ENCODE data around the gene ZBTB6. TPM values are rescaled to one million over a fixed set of nuclear protein-coding genes. Genes with fewer than 3 reads are reported as not detected.

The ZBTB6 gene
- total and polyA plus RNA-seq, 2 donors (not counting 1 experiment from before 2014, with no cell fraction given), result 8.5 to 16.3 TPM

GRCh38 chr9:122940749-122941581, 27.8 kb upstream of the ZBTB6 start, which contains the start of gene RABGAP1:
Gene RABGAP1 (plus strand): TSS chr9:122941020. CDS start chr9:122957060, 16,040 bp downstream.
- peak; percentile 96 to 98 for DNase-seq (ENCODE audit: low read depth in 2 of 2)
- TF ChIP-seq CTCF (conservative IDR thresholded peaks at IDR 0.05 in 1 of 2, IDR thresholded peaks at IDR 0.05 in 1 of 2; ENCODE audit: low read depth in 1 of 2, low read length in 2 of 2) (no peak), EZH2 (IDR thresholded peaks at IDR 0.05; ENCODE audit: low read length, missing control alignments) (no peak)
- H3K27ac ChIP-seq (ENCODE audit: insufficient read depth, low read length), result peak within 1 kb of the TSS; percentile 82
- no peaks in the 10 kb centered on the region for H3K9me3 ChIP-seq (ENCODE audit: control insufficient read depth, insufficient read depth, low read depth, low read length)
- peak within 1 kb of the TSS; percentile 90 for H3K9ac ChIP-seq (ENCODE audit: insufficient read depth, low read length)
- no peaks in the 10 kb centered on the region for H4K20me1 ChIP-seq (ENCODE audit: control insufficient read depth, extremely low read depth, insufficient read depth, low read length)
- no peaks in the 10 kb centered on the region for H3K27me3 ChIP-seq (ENCODE audit: control insufficient read depth, insufficient read depth, low read length)
- no peaks in the 10 kb centered on the region for H3K36me3 ChIP-seq (ENCODE audit: control insufficient read depth, insufficient read depth, low read length)
- peak within 1 kb of the TSS; percentile 85 for H3K4me2 ChIP-seq (ENCODE audit: extremely low read depth, insufficient read depth, low read length)
- H2AFZ ChIP-seq (ENCODE audit: low read length), result peak within 1 kb of the TSS; percentile 88
- peaks cover 47% of the 10 kb centered on the region for H3K79me2 ChIP-seq (ENCODE audit: control insufficient read depth, insufficient read depth, low read length)
- no peaks in the 10 kb centered on the region for H3K4me1 ChIP-seq (ENCODE audit: control insufficient read depth, extremely low read depth, insufficient read depth, low read length)
- H3K4me3 ChIP-seq (replicated peaks in 1 of 4; ENCODE audit: control extremely low read depth in 1 of 4, insufficient read depth in 1 of 4, low read depth in 3 of 4, low read length in 4 of 4), result peak within 1 kb of the TSS; percentile 83 to 98 (median 92)

- H3K4me3 ChIP-seq (replicated peaks in 1 of 4; ENCODE audit: control extremely low read depth in 1 of 4, insufficient read depth in 1 of 4, low read depth in 3 of 4, low read length in 4 of 4), result peak overlapping the region in 2 of 4 experiments; percentile 46 to 60
- no peaks in the 10 kb centered on the region for H3K36me3 ChIP-seq (ENCODE audit: control insufficient read depth, insufficient read depth, low read length)
- H3K4me1 ChIP-seq (ENCODE audit: control insufficient read depth, extremely low read depth, insufficient read depth, low read length), result no peaks in the 10 kb centered on the region
- no peaks in the 10 kb centered on the region for H4K20me1 ChIP-seq (ENCODE audit: control insufficient read depth, extremely low read depth, insufficient read depth, low read length)
- H3K4me2 ChIP-seq (ENCODE audit: extremely low read depth, insufficient read depth, low read length), result peak overlapping the region; percentile 51
- H3K79me2 ChIP-seq (ENCODE audit: control insufficient read depth, insufficient read depth, low read length), result peaks cover 44% of the 10 kb centered on the region
- no peak overlapping the region for H3K9ac ChIP-seq (ENCODE audit: insufficient read depth, low read length)
- peak overlapping the region; percentile 88 for H2AFZ ChIP-seq (ENCODE audit: low read length)
- H3K9me3 ChIP-seq (ENCODE audit: control insufficient read depth, insufficient read depth, low read depth, low read length), result no peaks in the 10 kb centered on the region
- no peaks in the 10 kb centered on the region for H3K27me3 ChIP-seq (ENCODE audit: control insufficient read depth, insufficient read depth, low read length)
- H3K27ac ChIP-seq (ENCODE audit: insufficient read depth, low read length), result no peak overlapping the region
- TF ChIP-seq CTCF (conservative IDR thresholded peaks at IDR 0.05 in 1 of 2, IDR thresholded peaks at IDR 0.05 in 1 of 2; ENCODE audit: low read depth in 1 of 2, low read length in 2 of 2) (no peak), EZH2 (IDR thresholded peaks at IDR 0.05; ENCODE audit: low read length, missing control alignments) (no peak)
- DNase-seq (ENCODE audit: low read depth in 2 of 2), result no peak
Observed at GRCh38 chr9:122940454-122940748, 27.3 kb upstream of the ZBTB6 start.

GRCh38 chr9:122939601-122940000, 26.5 kb upstream of the ZBTB6 start:
- no peak for DNase-seq (ENCODE audit: low read depth in 2 of 2)
- Histone ChIP-seq H3K9me3 (ENCODE audit: control insufficient read depth, insufficient read depth, low read depth, low read length) (no peaks in the 10 kb centered on the region), H3K27me3 (ENCODE audit: control insufficient read depth, insufficient read depth, low read length) (no peaks in the 10 kb centered on the region), H3K4me3 (replicated peaks in 1 of 4; ENCODE audit: control extremely low read depth in 1 of 4, insufficient read depth in 1 of 4, low read depth in 3 of 4, low read length in 4 of 4) (no peak overlapping the region), H3K4me1 (ENCODE audit: control insufficient read depth, extremely low read depth, insufficient read depth, low read length) (no peaks in the 10 kb centered on the region), H3K9ac (ENCODE audit: insufficient read depth, low read length) (no peak overlapping the region), H3K27ac (ENCODE audit: insufficient read depth, low read length) (no peak overlapping the region), H4K20me1 (ENCODE audit: control insufficient read depth, extremely low read depth, insufficient read depth, low read length) (no peaks in the 10 kb centered on the region), H2AFZ (ENCODE audit: low read length) (no peak overlapping the region), H3K4me2 (ENCODE audit: extremely low read depth, insufficient read depth, low read length) (no peak overlapping the region), H3K36me3 (ENCODE audit: control insufficient read depth, insufficient read depth, low read length) (no peaks in the 10 kb centered on the region), H3K79me2 (ENCODE audit: control insufficient read depth, insufficient read depth, low read length) (peaks cover 41% of the 10 kb centered on the region)
- TF ChIP-seq CTCF (conservative IDR thresholded peaks at IDR 0.05 in 1 of 2, IDR thresholded peaks at IDR 0.05 in 1 of 2; ENCODE audit: low read depth in 1 of 2, low read length in 2 of 2) (no peak), EZH2 (IDR thresholded peaks at IDR 0.05; ENCODE audit: low read length, missing control alignments) (no peak)
